ENCODE measurements around the gene CHRNA7.

- no peak for TF ChIP-seq CTCF (IDR thresholded peaks at IDR 0.05; ENCODE audit: insufficient read depth, low read length)
- TF ChIP-seq POLR2AphosphoS5 (IDR thresholded peaks at IDR 0.05; ENCODE audit: low read depth): no peak
Measured at GRCh38 chr15:32053719-32054118, 23.4 kb downstream of the CHRNA7 start.

Measured in HL-60 (cell line).